ENCODE measurements around the gene CTNND2. TPM values are rescaled to one million over a fixed set of nuclear protein-coding genes. Genes with fewer than 3 reads are reported as not detected.

The CTNND2 gene
- total RNA-seq, 2 experiments from 2014 or later = not detected

GRCh38 chr5:11248966-11249365 is 655.3 kb downstream of the CTNND2 start:
- no peak for DNase-seq

GRCh38 chr5:11247224-11247623 is 657.0 kb downstream of the CTNND2 start:
- no peaks in the 10 kb centered on the region for H3K4me1 Mint-ChIP-seq
- DNase-seq = no peak
- CTCF ChIA-PET = no interaction called here

More at GRCh38 chr5:11248966-11249365, 655.3 kb downstream of the CTNND2 start:
- ChIA-PET CTCF (no interaction called here), POLR2A (no interaction called here)
- H3K9me3 Mint-ChIP-seq = no peaks in the 10 kb centered on the region
- no peaks in the 10 kb centered on the region for H3K4me1 Mint-ChIP-seq
- no peak overlapping the region for H3K27ac Mint-ChIP-seq
- no peaks in the 10 kb centered on the region for H3K36me3 Mint-ChIP-seq (ENCODE audit: low read depth)
- no peak overlapping the region for H3K4me3 Mint-ChIP-seq
- H3K27me3 Mint-ChIP-seq = no peaks in the 10 kb centered on the region

GRCh38 chr5:11240293-11241190 is 663.7 kb downstream of the CTNND2 start:
- POLR2A ChIA-PET = no interaction called here
- Mint-ChIP-seq H3K9me3 (peaks cover 13% of the 10 kb centered on the region), H3K4me3 (no peak overlapping the region), H3K27ac (no peak overlapping the region), H3K27me3 (no peaks in the 10 kb centered on the region), H3K4me1 (no peaks in the 10 kb centered on the region), H3K36me3 (ENCODE audit: low read depth) (peaks cover 3% of the 10 kb centered on the region)
- CTCF ChIA-PET = no interaction called here
- no peak for DNase-seq

More at GRCh38 chr5:11247224-11247623, 657.0 kb downstream of the CTNND2 start:
- H3K9me3 Mint-ChIP-seq = peaks cover 2% of the 10 kb centered on the region
- no peak overlapping the region for H3K27ac Mint-ChIP-seq
- no peaks in the 10 kb centered on the region for H3K36me3 Mint-ChIP-seq (ENCODE audit: low read depth)
- H3K4me3 Mint-ChIP-seq = no peak overlapping the region
- POLR2A ChIA-PET = no interaction called here
- H3K27me3 Mint-ChIP-seq = no peaks in the 10 kb centered on the region

- DNase-seq = no peak
Measured at GRCh38 chr5:11239261-11240015, 664.8 kb downstream of the CTNND2 start.

GRCh38 chr5:11234501-11234911 is 669.7 kb downstream of the CTNND2 start:
- H3K27ac Mint-ChIP-seq = peak overlapping the region; percentile 71
- POLR2A ChIA-PET = no interaction called here
- peaks cover 29% of the 10 kb centered on the region for H3K9me3 Mint-ChIP-seq
- DNase-seq = peak; percentile 39
- CTCF ChIA-PET = no interaction called here
- no peak overlapping the region for H3K4me3 Mint-ChIP-seq
- peaks cover 5% of the 10 kb centered on the region for H3K36me3 Mint-ChIP-seq (ENCODE audit: low read depth)
- no peaks in the 10 kb centered on the region for H3K27me3 Mint-ChIP-seq
- peaks cover 22% of the 10 kb centered on the region for H3K4me1 Mint-ChIP-seq

More at GRCh38 chr5:11239261-11240015, 664.8 kb downstream of the CTNND2 start:
- Mint-ChIP-seq H3K27me3 (no peaks in the 10 kb centered on the region), H3K36me3 (ENCODE audit: low read depth) (peaks cover 8% of the 10 kb centered on the region), H3K27ac (peak overlapping the region; percentile 64), H3K9me3 (peaks cover 13% of the 10 kb centered on the region), H3K4me3 (no peak overlapping the region), H3K4me1 (peaks cover 10% of the 10 kb centered on the region)
- ChIA-PET POLR2A (no interaction called here), CTCF (no interaction called here)

GRCh38 chr5:11230890-11231289 is 673.4 kb downstream of the CTNND2 start:
- H3K27ac Mint-ChIP-seq = no peak overlapping the region
- no peak overlapping the region for H3K4me3 Mint-ChIP-seq
- peaks cover 29% of the 10 kb centered on the region for H3K9me3 Mint-ChIP-seq
- no peak for DNase-seq
- ChIA-PET CTCF (interaction anchor here (0.6 kb wide), 1 partner anchor 845 kb away, joined by 5 read pairs; no protein-coding TSS in a partner anchor), POLR2A (no interaction called here)
- H3K27me3 Mint-ChIP-seq = no peaks in the 10 kb centered on the region
- H3K4me1 Mint-ChIP-seq = peaks cover 22% of the 10 kb centered on the region
- H3K36me3 Mint-ChIP-seq (ENCODE audit: low read depth) = peaks cover 5% of the 10 kb centered on the region

GRCh38 chr5:11227064-11227463 is 677.2 kb downstream of the CTNND2 start:
- CTCF ChIA-PET = interaction anchor here (0.9 kb wide), 1 partner anchor 38 kb away, joined by 3 read pairs; no protein-coding TSS in a partner anchor
- no peaks in the 10 kb centered on the region for H3K4me1 Mint-ChIP-seq
- DNase-seq = no peak
- no peak overlapping the region for H3K4me3 Mint-ChIP-seq
- H3K9me3 Mint-ChIP-seq = peaks cover 16% of the 10 kb centered on the region
- no peaks in the 10 kb centered on the region for H3K27me3 Mint-ChIP-seq
- POLR2A ChIA-PET = interaction anchor here (0.5 kb wide), 1 partner anchor 110 kb away, joined by 3 read pairs; no protein-coding TSS in a partner anchor
- H3K27ac Mint-ChIP-seq = no peak overlapping the region
- no peaks in the 10 kb centered on the region for H3K36me3 Mint-ChIP-seq (ENCODE audit: low read depth)

GRCh38 chr5:11224436-11225187 is 679.6 kb downstream of the CTNND2 start:
- DNase-seq = no peak
- Mint-ChIP-seq H3K27ac (no peak overlapping the region), H3K4me1 (no peaks in the 10 kb centered on the region), H3K36me3 (ENCODE audit: low read depth) (no peaks in the 10 kb centered on the region), H3K9me3 (no peaks in the 10 kb centered on the region), H3K4me3 (no peak overlapping the region), H3K27me3 (no peaks in the 10 kb centered on the region)
- CTCF ChIA-PET = no interaction called here
- POLR2A ChIA-PET = no interaction called here

- Mint-ChIP-seq H3K4me1 (no peaks in the 10 kb centered on the region), H3K4me3 (no peak overlapping the region), H3K27me3 (no peaks in the 10 kb centered on the region), H3K9me3 (no peaks in the 10 kb centered on the region), H3K36me3 (ENCODE audit: low read depth) (no peaks in the 10 kb centered on the region), H3K27ac (no peak overlapping the region)
- ChIA-PET CTCF (no interaction called here), POLR2A (no interaction called here)
- no peak for DNase-seq
Measured at GRCh38 chr5:11222169-11222568, 682.1 kb downstream of the CTNND2 start.

GRCh38 chr5:11214864-11215644 is 689.2 kb downstream of the CTNND2 start:
- ChIA-PET POLR2A (no interaction called here), CTCF (no interaction called here)
- no peaks in the 10 kb centered on the region for H3K9me3 Mint-ChIP-seq
- DNase-seq = no peak
- H3K27me3 Mint-ChIP-seq = no peaks in the 10 kb centered on the region
- no peak overlapping the region for H3K4me3 Mint-ChIP-seq
- H3K36me3 Mint-ChIP-seq (ENCODE audit: low read depth) = no peaks in the 10 kb centered on the region
- no peaks in the 10 kb centered on the region for H3K4me1 Mint-ChIP-seq
- no peak overlapping the region for H3K27ac Mint-ChIP-seq

- H3K27me3 Mint-ChIP-seq = no peaks in the 10 kb centered on the region
- no peak overlapping the region for H3K4me3 Mint-ChIP-seq
- no peak overlapping the region for H3K27ac Mint-ChIP-seq
- no peak for DNase-seq
- no peaks in the 10 kb centered on the region for H3K4me1 Mint-ChIP-seq
- CTCF ChIA-PET = interaction anchor here (0.5 to 0.6 kb wide), 2 partner anchors 208 to 630 kb away, joined by 3 to 4 read pairs; no protein-coding TSS in a partner anchor
- no peaks in the 10 kb centered on the region for H3K36me3 Mint-ChIP-seq (ENCODE audit: low read depth)
- POLR2A ChIA-PET = interaction anchor here (0.6 kb wide), 1 partner anchor 303 kb away, joined by 4 read pairs; no protein-coding TSS in a partner anchor
- H3K9me3 Mint-ChIP-seq = no peaks in the 10 kb centered on the region
Measured at GRCh38 chr5:11212706-11213105, 691.5 kb downstream of the CTNND2 start.

GRCh38 chr5:11197726-11198125 is 706.5 kb downstream of the CTNND2 start:
- Mint-ChIP-seq H3K27me3 (no peaks in the 10 kb centered on the region), H3K27ac (no peak overlapping the region), H3K9me3 (no peaks in the 10 kb centered on the region), H3K4me1 (no peaks in the 10 kb centered on the region), H3K4me3 (no peak overlapping the region), H3K36me3 (ENCODE audit: low read depth) (no peaks in the 10 kb centered on the region)
- no peak for DNase-seq
- POLR2A ChIA-PET = no interaction called here
- CTCF ChIA-PET = no interaction called here

Measured in activated CD4-positive, alpha-beta T cell treated with anti-CD3 and anti-CD28 coated beads, Interleukin-2, amount 10 ng/mL, durations not matched to agents 7 days and 5 days (primary cell).